NCI-H146 treated with DMSO at 0.1 percent for 48 hours (cell line): ENCODE measurements around the gene RPTN.

Experiments
- DNase-seq: peaks from one replicate; lab custom pipeline; 2025; ENCODE audit not compliant: unreplicated experiment; lab: John Stamatoyannopoulos, UW

The RPTN gene

DNA sequence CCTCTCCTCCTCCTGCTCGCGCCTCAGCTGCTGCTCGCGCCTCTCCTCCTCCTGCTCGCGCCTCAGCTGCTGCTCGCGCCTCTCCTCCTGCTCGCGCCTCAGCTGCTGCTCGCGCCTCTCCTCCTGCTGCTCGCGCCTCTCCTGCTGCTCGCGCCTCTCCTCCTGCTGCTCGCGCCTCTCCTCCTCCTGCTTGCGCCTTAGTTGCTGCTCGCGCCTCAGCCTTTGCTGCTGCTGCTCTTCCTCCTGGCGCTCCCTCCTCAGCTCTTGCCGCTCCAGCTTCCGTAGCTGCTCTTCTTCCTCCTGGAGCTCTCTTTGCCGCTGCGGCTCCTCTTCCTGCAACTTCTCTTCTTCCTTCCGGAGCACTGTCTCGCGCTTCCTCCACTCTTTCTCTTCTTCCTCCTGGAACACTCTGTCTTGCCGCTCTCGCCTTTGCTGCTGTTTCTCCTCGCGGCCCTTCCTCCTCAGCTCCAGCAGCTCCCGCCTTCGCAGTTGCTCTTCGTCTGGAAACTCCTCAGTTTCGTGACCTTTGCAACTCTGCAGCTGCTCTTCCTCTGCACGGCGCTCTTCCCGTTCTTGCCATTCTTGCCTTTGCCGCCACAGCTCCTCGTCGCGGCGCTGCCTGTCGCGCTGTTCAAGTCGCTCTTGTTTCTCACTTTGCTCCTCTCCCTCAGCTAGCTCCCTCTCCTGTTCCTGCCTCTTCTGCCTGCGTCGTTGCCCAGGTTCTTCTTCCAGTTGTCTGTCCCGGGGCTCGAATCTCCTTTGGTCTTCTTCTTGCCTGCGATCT, 46.7 kb downstream of the RPTN start:
- no peak for DNase-seq

DNA sequence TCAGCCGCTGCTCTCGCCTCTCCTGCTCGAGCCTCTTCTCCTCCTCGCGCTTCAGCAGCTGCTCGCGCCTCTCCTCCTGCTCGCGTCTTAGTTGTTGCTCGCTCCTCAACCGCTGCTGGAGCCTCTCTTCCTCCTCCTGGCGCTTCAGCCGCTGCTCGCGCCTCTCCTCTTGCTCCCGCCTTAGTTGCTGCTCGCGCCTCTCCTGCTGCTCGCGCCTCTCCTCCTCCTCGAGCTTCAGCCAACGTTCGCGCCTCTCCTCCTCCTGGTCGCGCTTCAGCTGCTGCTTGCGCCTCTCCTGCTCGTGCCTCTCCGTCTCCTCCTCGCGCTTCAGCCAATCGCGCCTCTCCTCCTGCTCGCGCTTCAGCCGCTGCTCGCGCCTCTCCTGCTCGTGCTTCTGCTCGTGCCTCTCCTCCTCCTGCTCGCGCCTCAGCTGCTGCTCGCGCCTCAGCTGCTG, 47.5 kb downstream of the RPTN start:
- no peak for DNase-seq

DNA sequence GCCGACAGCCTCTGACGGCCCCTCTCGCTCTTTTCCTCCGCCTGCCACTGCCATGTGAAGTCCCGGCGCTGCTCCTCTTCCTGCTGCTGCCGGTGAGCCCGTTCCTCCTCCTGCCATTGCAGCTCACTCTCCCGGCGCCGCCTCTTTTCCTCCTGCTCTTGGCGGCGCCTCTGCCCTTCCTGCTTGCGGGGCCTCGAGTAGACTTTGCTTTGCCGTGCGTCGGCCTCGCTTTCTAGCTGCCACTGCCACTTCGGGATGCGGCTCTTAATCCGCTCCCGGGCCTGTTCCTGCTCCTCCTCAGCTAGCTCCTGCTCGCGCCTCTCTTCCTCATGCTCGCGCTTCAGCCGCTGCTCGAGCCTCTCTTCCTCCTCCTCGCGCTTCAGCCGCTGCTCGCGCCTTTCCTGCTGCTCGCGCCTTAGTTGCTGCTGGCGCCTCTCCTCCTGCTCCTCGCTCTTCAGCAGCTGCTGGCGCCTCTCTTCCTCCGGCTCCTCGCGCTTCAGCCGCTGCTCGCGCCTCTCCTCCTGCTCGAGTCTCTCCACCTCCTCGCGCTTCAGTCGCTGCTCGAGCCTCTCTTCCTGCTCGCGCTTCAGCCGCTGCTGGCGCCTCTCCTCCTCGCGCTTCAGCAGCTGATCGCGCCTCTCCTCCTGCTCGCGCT, 48.0 kb downstream of the RPTN start:
- DNase-seq = no peak

DNA sequence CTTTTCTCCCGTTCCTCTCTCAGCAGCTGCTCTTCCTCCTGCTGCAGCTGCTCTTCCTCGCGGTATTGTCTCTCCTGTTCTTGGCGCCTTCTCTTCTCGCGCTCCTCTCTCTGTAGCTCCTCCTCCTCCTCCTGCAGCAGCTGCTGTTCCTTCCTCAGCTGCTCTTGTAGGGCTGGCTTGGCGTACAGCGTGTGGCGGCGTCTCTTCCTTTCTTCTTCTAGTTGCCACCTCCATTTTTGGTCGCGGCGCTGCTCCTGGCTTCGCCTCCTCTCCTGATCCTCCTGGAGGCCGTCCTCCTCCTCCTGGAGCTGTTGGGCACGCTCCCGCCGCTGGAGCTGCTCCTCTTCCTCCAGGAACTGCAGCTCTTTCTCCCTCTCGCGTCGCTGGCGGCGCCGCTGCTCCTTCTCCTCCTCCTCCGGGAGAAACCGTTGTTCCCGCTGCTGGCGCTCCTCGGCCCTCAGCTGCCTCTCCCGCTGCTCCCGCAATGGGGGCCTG, 48.6 kb downstream of the RPTN start:
- DNase-seq = no peak

DNA sequence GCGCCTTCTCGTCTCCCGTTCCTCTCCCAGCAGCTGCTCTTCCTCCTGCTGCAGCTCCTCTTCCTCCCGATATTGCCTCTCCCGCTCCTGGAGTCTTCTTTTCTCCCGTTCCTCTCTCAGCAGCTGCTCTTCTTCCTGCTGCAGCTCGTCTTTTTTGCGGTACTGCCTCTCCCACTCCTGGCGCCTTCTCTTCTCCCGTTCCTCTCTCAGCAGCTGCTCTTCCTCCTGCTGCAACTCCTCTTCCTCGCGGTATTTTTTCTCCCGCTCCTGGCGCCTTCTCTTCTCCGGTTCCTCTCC, 49.1 kb downstream of the RPTN start:
- DNase-seq = no peak

DNA sequence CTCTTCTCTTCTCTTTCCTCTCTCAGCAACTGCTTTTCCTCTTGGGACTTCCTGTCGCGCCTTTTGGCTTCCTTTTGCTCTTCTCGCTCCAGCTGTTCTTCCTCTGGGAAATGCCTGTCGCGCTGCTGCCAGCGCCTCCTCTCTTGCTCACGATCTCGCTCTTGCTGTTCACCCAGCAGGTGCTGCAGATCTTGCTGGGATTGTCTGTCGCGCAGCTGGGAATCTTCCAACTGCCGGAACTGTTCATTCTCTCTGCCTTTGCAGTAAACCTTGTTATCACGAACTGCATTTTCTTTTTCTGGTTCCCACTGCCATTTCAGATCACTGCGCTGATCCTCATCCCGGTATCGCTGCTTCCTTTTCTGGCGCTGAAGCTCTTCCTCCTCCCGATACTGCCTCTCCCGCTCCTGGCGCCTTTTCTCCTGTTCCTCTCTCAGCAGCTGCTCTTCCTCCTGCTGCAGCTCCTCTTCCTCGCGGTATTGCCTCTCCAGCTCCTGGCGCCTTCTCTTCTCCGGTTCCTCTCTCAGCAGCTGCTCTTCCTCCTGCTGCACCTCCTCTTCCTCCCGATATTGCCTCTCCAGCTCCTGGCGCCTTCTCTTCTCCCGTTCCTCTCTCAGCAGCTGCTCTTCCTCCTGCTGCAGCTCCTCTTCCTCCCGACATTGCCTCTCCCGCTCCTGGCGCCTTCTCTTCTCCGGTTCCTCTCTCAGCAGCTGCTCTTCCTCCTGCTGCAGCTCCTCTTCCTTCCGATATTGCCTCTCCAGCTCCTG, 49.6 kb downstream of the RPTN start:
- no peak for DNase-seq

DNA sequence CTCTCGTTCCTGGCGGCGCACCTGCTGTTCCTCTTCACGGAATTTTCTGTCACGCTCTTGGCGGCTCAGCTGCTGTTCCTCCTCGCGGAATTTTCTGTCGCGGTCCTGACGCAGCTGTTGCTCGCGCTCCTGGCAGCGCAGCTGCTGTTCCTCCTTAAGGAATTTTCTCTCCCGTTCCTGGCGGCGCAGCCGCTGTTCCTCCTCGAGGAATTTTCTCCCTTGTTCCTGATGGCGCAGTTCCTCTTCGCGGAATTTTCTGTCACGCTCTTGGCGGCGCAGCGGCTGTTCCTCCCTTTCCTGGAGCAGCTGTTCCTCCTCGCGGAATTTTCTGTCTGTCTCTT, 50.2 kb downstream of the RPTN start:
- DNase-seq = no peak

DNA sequence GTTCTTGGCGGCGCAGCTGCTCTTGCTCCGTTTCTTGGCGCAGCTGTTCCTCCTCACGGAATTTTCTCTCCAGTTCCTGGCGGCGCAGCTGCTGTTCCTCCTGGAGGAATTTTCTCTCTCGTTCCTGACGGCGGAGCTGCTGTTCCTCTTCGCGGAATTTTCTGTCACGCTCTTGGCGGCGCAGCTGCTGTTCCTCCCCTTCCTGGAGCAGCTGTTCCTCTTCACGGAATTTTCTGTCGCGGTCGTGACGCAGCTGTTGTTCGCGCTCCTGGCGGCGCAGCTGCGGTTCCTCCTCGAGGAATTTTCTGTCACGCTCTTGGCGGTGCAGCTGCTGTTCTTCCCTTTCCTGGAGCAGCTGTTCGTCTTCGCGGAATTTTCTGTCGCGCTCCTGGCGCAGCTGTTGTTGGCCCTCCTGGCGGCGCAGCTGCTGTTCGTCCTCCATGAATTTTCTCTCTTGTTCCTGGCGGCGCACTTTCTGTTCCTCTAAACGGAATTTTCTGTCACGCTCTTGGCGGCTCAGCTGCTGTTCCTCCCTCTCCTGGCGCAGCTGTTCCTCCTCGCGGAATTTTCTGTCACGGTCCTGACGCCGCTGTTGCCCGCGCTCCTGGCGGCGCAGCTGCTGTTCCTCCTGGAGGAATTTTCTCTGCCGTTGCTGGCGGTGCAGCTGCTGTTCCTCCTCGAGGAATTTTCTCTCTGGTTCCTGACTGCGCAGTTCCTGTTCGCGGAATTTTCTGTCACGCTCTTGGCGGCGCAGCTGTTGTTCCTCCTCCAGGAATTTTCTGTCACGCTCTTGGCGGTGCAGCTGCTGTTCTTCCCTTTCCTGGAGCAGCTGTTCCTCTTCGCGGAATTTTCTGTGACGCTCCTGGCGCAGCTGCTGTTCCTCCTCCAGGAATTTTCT, 50.8 kb downstream of the RPTN start:
- DNase-seq = no peak

DNA sequence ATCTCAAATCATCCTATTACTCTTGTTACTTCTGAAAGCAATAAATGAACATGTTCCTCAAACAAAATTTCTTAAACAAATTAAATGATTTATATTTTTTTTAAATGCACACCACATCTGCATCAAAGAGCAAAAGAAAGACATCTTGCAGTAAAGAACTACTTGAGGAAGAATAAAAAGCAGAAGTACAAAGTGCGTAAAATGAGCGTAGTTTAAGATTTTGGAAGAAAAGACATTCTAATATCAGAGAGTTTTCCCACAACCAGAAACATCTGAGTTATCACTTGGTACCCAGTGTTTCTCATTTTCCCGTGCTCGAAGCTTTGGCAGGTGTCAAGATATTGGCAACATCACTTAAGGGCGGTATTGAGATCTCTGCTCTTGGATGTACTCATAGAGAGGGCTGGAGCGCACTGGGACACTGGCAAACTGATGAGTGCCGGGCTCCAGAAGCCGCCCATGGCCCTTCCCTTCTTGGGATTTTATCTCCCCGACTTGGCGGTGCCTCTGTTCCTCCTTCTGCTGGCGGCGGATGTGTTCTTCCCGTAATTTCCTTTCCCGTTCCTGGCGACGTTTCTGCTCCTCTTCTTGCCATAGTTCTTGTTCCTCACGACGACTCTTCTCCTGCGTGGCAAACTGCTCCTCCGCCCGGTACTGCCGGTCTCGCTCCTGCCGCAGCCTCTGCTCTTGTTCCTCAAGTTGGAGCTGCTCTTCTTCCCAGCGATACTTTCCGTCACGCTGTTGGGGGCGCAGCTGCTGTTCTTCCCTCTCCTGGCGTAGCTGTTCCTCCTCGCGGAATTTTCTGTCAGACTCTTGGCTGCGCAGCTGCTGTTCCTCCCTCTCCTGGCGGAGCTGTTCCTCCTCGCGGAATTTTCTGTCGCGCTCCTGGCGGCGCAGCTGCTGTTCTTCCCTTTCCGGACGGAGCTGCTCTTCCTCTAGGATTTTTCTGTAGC, 51.7 kb downstream of the RPTN start:
- DNase-seq = no peak

DNA sequence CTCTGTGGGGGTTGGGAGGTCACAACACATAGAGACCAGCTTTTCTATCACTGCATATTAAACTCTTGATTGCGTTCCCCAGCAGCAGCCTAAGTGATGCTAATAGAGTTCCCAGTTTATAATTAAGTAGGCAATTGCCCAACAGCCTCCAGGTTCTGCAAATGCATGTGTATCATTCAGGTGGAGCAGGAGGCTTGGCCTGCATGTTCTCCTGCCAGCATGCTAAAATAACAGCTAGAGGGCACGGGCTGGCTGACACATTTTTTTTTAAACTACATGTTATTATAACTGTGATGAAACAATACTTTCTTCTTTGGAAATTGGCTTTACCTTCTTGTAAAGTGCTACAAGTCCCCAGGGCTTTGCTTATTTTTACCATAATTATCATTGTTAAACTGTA, 54.2 kb downstream of the RPTN start:
- DNase-seq = no peak
